A549 (cell line): ENCODE data around the gene FBXO41. TPM values are rescaled to one million over a fixed set of nuclear protein-coding genes. Genes with fewer than 3 reads are reported as not detected.

Experiments
- ATAC-seq, 2 experiments: fragments of 200-7000 bp in 1 of 2; fragments of >200 bp in 1 of 2; cut with Nextera tagmentation in 1 of 2; cut with Tn5 transposase in 1 of 2; 3 replicates each; pipeline versions ENCODE4 v1.8.0 to v1.9.1; 2018 to 2020; ENCODE audit warnings: mild to moderate bottlenecking in 1 of 2, moderate library complexity in 1 of 2
- CTCF ChIA-PET: fragments of 300-600 bp; sonication (Branson Sonifier 250); formaldehyde crosslinking; extraction: SDS; loops from one replicate; lab custom pipeline; 2021; ENCODE audit warnings: antibody characterized with exemption, inconsistent platforms; lab: Yijun Ruan, JAX
- POLR2A ChIA-PET: fragments of 350-600 bp; formaldehyde crosslinking; extraction: SDS; loops from one replicate; lab custom pipeline; 2021; ENCODE audit warnings: antibody characterized with exemption, inconsistent platforms; lab: Yijun Ruan, JAX
- DNase-seq, 2 experiments: peaks; one replicate each; pipeline versions ENCODE4 v3.0.0 to v3.0.0-alpha.2; 2011 to 2016; ENCODE audit warnings: low read depth in 1 of 2, low spot score in 1 of 2
- FAIRE-seq: peaks from 2 replicates; lab custom pipeline; 2011; peaks lifted over from hg19 to GRCh38; lab: Jason Lieb, UNC
- H3K27ac ChIP-seq, 2 experiments: fragments of >200 bp; sonication (Bioruptor Twin); formaldehyde crosslinking; 3 replicates each; pipeline ENCODE4 v1.5.1; 2016 to 2017
- H3K4me1 ChIP-seq: fragments of >200 bp; sonication (Bioruptor Twin); formaldehyde crosslinking; 3 replicates; pipeline ENCODE4 v1.6.1; 2016
- H3K4me2 ChIP-seq: fragments of >200 bp; sonication (Bioruptor Twin); formaldehyde crosslinking; 3 replicates; pipeline ENCODE4 v1.6.1; 2016
- H3K4me3 ChIP-seq: fragments of >200 bp; sonication (Bioruptor Twin); formaldehyde crosslinking; 3 replicates; pipeline ENCODE4 v1.5.1; 2016
- H3K9me3 ChIP-seq: fragments of >200 bp; sonication (Bioruptor Twin); formaldehyde crosslinking; 3 replicates; pipeline ENCODE4 v1.6.1; 2016
- CBX8 ChIP-seq: fragments of 200-600 bp; sonication (generic); IDR thresholded peaks from 2 replicates; pipeline ENCODE4 v1.6.1; 2016
- EP300 ChIP-seq, 2 experiments: fragments of >200 bp; sonication (Bioruptor Twin); formaldehyde crosslinking; IDR thresholded peaks; 2 replicates in 1 of 2; 3 replicates in 1 of 2; pipeline ENCODE4 v1.6.1; 2016 to 2017
- FOSB ChIP-seq: fragments of 250-450 bp; sonication (Bioruptor Pico); IDR thresholded peaks from 2 replicates; pipeline ENCODE4 v1.5.0; 2020; ENCODE audit warnings: mild to moderate bottlenecking, moderate library complexity
- GATA3 ChIP-seq: IDR thresholded peaks from 2 replicates; pipeline ENCODE4 v1.6.1; 2012; ENCODE audit warnings: borderline replicate concordance
- HDAC2 ChIP-seq: fragments of 200-600 bp; sonication (generic); IDR thresholded peaks from 2 replicates; pipeline ENCODE4 v1.6.1; 2016
- HEYL ChIP-seq: fragments of 250-450 bp; sonication (Bioruptor Pico); IDR thresholded peaks from 2 replicates; pipeline ENCODE4 v1.8.0; 2021; ENCODE audit warnings: mild to moderate bottlenecking, moderate library complexity
- KDM1A ChIP-seq: fragments of 200-600 bp; sonication (generic); IDR thresholded peaks from 2 replicates; pipeline ENCODE4 v1.6.1; 2016; ENCODE audit warnings: low read depth, mild to moderate bottlenecking
- MAFK ChIP-seq: fragments of 450-650 bp; IDR thresholded peaks from 2 replicates; pipeline ENCODE4 v1.6.1; 2014; ENCODE audit not compliant: partially characterized antibody
- NPAS2 ChIP-seq: fragments of 250-450 bp; sonication (Bioruptor Pico); IDR thresholded peaks from 2 replicates; pipeline ENCODE4 v1.8.0; 2022; ENCODE audit warnings: mild to moderate bottlenecking, moderate library complexity, borderline replicate concordance
- NR3C1 ChIP-seq: fragments of >200 bp; sonication (Bioruptor Twin); formaldehyde crosslinking; IDR thresholded peaks from 3 replicates; pipeline ENCODE4 v1.6.1; 2017
- POLR2A ChIP-seq: IDR thresholded peaks from 2 replicates; pipeline ENCODE4 v1.6.1; 2012; ENCODE audit warnings: mild to moderate bottlenecking, low read length
- POLR2AphosphoS2 ChIP-seq: conservative IDR thresholded peaks from 2 replicates; pipeline ENCODE4 v1.6.1; 2012; ENCODE audit warnings: low read length, improper control_type of control experiment, inconsistent platforms
- RARB ChIP-seq: fragments of 250-450 bp; sonication (Bioruptor Pico); IDR thresholded peaks from 2 replicates; pipeline ENCODE4 v1.8.0; 2021; ENCODE audit warnings: mild to moderate bottlenecking, moderate library complexity
- RFX5 ChIP-seq: fragments of 450-650 bp; IDR thresholded peaks from 2 replicates; pipeline ENCODE4 v1.7.1; 2014; ENCODE audit warnings: antibody characterized with exemption, mild to moderate bottlenecking, moderate library complexity
- SMC3 ChIP-seq: fragments of >200 bp; sonication (Bioruptor Twin); formaldehyde crosslinking; IDR thresholded peaks from 3 replicates; pipeline ENCODE4 v1.6.1; 2018; ENCODE audit warnings: inconsistent platforms
- TFCP2L1 ChIP-seq: fragments of 250-450 bp; sonication (Bioruptor Pico); IDR thresholded peaks from 2 replicates; pipeline ENCODE4 v1.5.0; 2021; ENCODE audit warnings: mild to moderate bottlenecking
- ZC3H11A ChIP-seq: fragments of 450-650 bp; IDR thresholded peaks from 2 replicates; pipeline ENCODE4 v1.6.1; 2014; ENCODE audit warnings: antibody characterized with exemption, mild to moderate bottlenecking
- ZFP36 ChIP-seq: fragments of 450-650 bp; IDR thresholded peaks from 2 replicates; pipeline ENCODE4 v1.6.1; 2014; ENCODE audit warnings: borderline replicate concordance; ENCODE audit not compliant: partially characterized antibody
- ZNF302 ChIP-seq: fragments of 250-450 bp; sonication (Bioruptor Pico); IDR thresholded peaks from 2 replicates; pipeline ENCODE4 v1.9.0; 2021; ENCODE audit warnings: inconsistent platforms, mild to moderate bottlenecking, moderate library complexity
- ZSCAN20 ChIP-seq: fragments of 250-450 bp; sonication (Bioruptor Pico); IDR thresholded peaks from 2 replicates; pipeline ENCODE4 v1.8.0; 2022; ENCODE audit warnings: mild to moderate bottlenecking, moderate library complexity
- WGBS: methylation state at CpG from one replicate; pipeline ENCODE4 v1.1.6; 2017; ENCODE audit errors: missing lambda C conversion rate; 5-methylcytosine and 5-hydroxymethylcytosine counted together
- polyA plus RNA-seq, 4 experiments: library from polyadenylated mRNA; depleted of rRNA in 3 of 4; stranded (reverse); fragments of >200 nt; fragmentation: RNase III in 1 of 4; extraction: RNeasy Plus Mini Kit Qiagen cat#74134 plus additional on column Dnase treatment in 1 of 4; gene quantifications; 2 replicates in 3 of 4; 3 replicates in 1 of 4; pipeline ENCODE4 v1.2.3, GENCODE V29; 2011 to 2017
- TF ChIP-seq, protein P1 (sequence below): fragments of 250-450 bp; sonication (Bioruptor Pico); IDR thresholded peaks from 2 replicates; pipeline ENCODE4 v1.5.0; 2021; ENCODE audit warnings: mild to moderate bottlenecking, moderate library complexity, borderline replicate concordance
- TF ChIP-seq, protein P2 (sequence below): fragments of >200 bp; sonication (Bioruptor Twin); formaldehyde crosslinking; IDR thresholded peaks from 2 replicates; pipeline ENCODE4 v1.6.1; 2016
- TF ChIP-seq, protein P3 (sequence below): fragments of 250-450 bp; sonication (Bioruptor Pico); IDR thresholded peaks from 2 replicates; pipeline ENCODE4 v1.5.0; 2020; ENCODE audit warnings: low read depth, mild to moderate bottlenecking, moderate library complexity

FBXO41 gene
- polyA plus RNA-seq, 2 of the 4 experiments (the other 2 are of a cell fraction), result 3.2 to 6.4 TPM

DNA sequence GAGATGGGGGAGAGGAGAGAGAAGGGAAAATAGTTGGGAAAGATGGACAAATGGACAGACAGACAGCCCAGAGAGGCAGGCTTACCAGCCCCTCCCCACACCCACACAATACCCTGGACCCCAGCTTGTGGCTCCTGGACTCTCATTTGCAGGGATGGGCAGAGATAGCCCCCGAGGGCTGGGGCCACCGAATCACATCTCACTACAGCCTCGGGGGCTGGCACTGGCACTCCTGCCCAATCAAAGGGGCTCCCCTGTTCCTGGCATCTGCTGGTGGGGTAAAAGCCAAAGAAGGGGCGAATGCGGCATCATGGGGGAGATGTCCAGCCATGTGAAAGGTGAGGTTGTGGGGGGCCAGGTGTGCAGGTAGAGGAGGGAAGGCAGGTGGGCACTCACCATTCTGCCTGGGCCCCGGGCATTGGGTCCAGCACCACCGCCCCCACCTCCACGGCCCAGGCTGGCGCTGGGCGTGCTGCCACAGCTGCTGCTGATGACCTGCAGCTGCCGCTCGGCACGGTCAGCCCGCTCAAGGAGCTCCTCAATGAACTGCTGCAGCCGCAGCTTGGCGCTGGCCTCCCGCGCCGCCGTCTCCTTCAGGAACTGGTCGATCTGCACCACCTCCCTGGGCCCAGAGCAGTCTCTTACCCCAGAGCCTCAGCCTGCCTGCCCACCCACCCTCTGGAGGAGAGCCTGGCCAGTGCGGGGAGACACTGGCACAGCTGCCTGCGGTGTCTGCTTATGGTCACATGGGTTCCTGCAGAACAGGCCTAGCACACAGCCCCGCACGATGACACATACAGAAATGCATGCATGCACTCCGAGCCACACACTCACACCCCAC is 18.0 kb downstream of the FBXO41 start:
- ATAC-seq, result no peak
- H3K4me2 ChIP-seq, result no peak overlapping the region

DNA sequence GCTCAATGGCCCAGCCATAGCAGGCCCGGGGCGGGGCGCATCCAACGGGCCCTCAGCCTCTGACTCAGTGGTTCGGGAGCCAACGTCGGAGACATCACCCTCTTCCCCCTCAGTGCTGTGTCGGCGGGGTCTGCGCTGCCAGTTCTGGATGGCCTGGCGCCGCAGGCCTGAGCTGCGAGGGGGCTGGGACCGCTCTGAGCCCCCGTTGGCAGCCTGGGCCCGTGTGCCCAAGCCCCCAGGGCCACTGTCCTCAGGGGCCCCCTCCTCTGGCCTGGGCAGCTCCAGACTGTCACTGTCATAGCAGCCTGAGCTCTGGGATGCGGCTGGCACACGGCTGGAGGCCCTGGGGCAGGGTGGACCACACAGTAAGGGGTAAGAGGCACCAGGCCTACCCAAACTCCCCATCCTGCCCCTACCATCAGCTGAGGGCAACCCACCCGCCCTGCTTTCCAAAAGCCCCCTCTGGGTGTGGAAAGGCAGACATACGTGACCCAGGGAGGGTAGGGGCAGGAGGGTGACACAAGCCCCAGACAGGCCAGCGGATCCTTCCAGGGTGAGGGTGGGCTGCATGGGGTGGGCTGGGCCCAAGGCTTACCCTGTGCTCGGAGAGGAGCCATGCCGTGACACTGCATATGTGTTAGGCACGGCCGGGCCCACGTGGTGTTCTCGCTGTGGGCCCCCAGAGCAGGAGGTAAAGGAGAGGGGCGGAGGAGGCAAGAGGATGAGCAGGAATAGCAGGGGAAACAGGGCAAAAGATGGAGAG is 18.8 kb downstream of the FBXO41 start:
- TF ChIP-seq EP300 (IDR thresholded peaks at IDR 0.05) (no peak), KDM1A (no peak), ZFP36 (no peak)
- TF ChIP-seq, all 56 proteins: peak for 0
- CTCF ChIA-PET, result interaction anchor here (0.9 to 1.8 kb wide), 2 partner anchors 25 to 28 kb away, joined by 5 to 6 read pairs; partner anchors contain the start of gene EGR4
- Histone ChIP-seq H3K9me3 (no peaks in the 10 kb centered on the region), H3K27ac (no peak overlapping the region), H3K4me2 (no peak overlapping the region), H3K4me3 (no peak overlapping the region), H3K4me1 (peaks cover 7% of the 10 kb centered on the region; the same call in 1 of the 3 replicates)
- POLR2A ChIA-PET, result no interaction called here
- WGBS, result 86% methylated on average over 17 of the region's 28 CpGs
- FAIRE-seq (no peak), ATAC-seq (no peak), DNase-seq (no peak)

More for the DNA sequence above, 18.0 kb downstream of the FBXO41 start:
- peaks cover 7% of the 10 kb centered on the region; the same call in 1 of the 3 replicates for H3K4me1 ChIP-seq
- TF ChIP-seq, protein P1, sequence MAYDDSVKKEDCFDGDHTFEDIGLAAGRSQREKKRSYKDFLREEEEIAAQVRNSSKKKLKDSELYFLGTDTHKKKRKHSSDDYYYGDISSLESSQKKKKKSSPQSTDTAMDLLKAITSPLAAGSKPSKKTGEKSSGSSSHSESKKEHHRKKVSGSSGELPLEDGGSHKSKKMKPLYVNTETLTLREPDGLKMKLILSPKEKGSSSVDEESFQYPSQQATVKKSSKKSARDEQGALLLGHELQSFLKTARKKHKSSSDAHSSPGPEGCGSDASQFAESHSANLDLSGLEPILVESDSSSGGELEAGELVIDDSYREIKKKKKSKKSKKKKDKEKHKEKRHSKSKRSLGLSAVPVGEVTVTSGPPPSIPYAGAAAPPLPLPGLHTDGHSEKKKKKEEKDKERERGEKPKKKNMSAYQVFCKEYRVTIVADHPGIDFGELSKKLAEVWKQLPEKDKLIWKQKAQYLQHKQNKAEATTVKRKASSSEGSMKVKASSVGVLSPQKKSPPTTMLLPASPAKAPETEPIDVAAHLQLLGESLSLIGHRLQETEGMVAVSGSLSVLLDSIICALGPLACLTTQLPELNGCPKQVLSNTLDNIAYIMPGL (CRISPR knock-in tag), result no peak
- TF ChIP-seq TFCP2L1 (CRISPR knock-in tag), result no peak
- TF ChIP-seq NR3C1, result no peak
- no peak for TF ChIP-seq ZNF302
- no peak for TF ChIP-seq FOSB
- TF ChIP-seq CBX8, result no peak
- no peak for TF ChIP-seq HEYL (CRISPR knock-in tag)
- no peak for TF ChIP-seq SMC3
- TF ChIP-seq, protein P2, sequence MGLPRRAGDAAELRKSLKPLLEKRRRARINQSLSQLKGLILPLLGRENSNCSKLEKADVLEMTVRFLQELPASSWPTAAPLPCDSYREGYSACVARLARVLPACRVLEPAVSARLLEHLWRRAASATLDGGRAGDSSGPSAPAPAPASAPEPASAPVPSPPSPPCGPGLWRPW, result no peak
- no peak for TF ChIP-seq GATA3
- no peak for TF ChIP-seq RFX5
- no peak for TF ChIP-seq NPAS2
- no peak for TF ChIP-seq ZSCAN20
- no peak for TF ChIP-seq ZC3H11A
- TF ChIP-seq POLR2AphosphoS2, result no peak
- TF ChIP-seq RARB (CRISPR knock-in tag), result no peak
- no peak for TF ChIP-seq MAFK
- TF ChIP-seq HDAC2, result no peak
- TF ChIP-seq, protein P3, sequence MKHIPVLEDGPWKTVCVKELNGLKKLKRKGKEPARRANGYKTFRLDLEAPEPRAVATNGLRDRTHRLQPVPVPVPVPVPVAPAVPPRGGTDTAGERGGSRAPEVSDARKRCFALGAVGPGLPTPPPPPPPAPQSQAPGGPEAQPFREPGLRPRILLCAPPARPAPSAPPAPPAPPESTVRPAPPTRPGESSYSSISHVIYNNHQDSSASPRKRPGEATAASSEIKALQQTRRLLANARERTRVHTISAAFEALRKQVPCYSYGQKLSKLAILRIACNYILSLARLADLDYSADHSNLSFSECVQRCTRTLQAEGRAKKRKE (CRISPR knock-in tag), result no peak
- no peak for TF ChIP-seq POLR2A
- ChIA-PET CTCF (interaction anchor here (1.8 kb wide), 1 partner anchor 24 kb away, joined by 6 read pairs; no protein-coding TSS in a partner anchor), POLR2A (no interaction called here)
- DNase-seq, result no peak
- 86% methylated on average over 26 of the region's 26 CpGs for WGBS
- no peak overlapping the region for H3K4me3 ChIP-seq
- no peak for FAIRE-seq
- H3K9me3 ChIP-seq, result no peaks in the 10 kb centered on the region
- no peak overlapping the region for H3K27ac ChIP-seq
